ENCODE measurements around the gene CLCNKB. TPM values are rescaled to one million over a fixed set of nuclear protein-coding genes. Genes with fewer than 3 reads are reported as not detected.

CLCNKB gene
- total and polyA plus RNA-seq, 4 donors = 0.23 to 0.39 (median 0.38) TPM; not detected in 1

GRCh38 chr1:16072095-16072494 lies 28.5 kb downstream of the CLCNKB start:
- no peaks in the 10 kb centered on the region for H3K4me1 ChIP-seq (ENCODE audit: control insufficient read depth in 1 of 2, insufficient read depth in 2 of 2, low read length in 2 of 2)
- no peaks in the 10 kb centered on the region for H3K27me3 ChIP-seq (ENCODE audit: control insufficient read depth in 1 of 2, insufficient read depth in 2 of 2, low read length in 1 of 2)
- DNase-seq (no peak), ATAC-seq (ENCODE audit: low FRiP score) (no peak)
- H3K9me3 ChIP-seq (ENCODE audit: control insufficient read depth, low read length) = no peaks in the 10 kb centered on the region
- 88% methylated on average over 5 of the region's 5 CpGs for WGBS, 2 donors
- H3K36me3 ChIP-seq (ENCODE audit: control insufficient read depth in 1 of 2, insufficient read depth in 2 of 2, low read length in 1 of 2) = no peaks in the 10 kb centered on the region
- no peak overlapping the region for H3K4me3 ChIP-seq (ENCODE audit: low read length in 2 of 2)
- intact Hi-C loops (cut with DNase I) = no loop called here
- no peak overlapping the region for H3K27ac ChIP-seq (ENCODE audit: low read depth in 1 of 2, low read length in 2 of 2)

- H3K27me3 ChIP-seq (ENCODE audit: control insufficient read depth in 1 of 2, insufficient read depth in 2 of 2, low read length in 1 of 2) = no peaks in the 10 kb centered on the region
- WGBS, 2 donors = 13 to 28% methylated on average over 25 to 49 of the region's 49 CpGs
- H3K27ac ChIP-seq (ENCODE audit: low read depth in 1 of 2, low read length in 2 of 2) = no peak overlapping the region
- ATAC-seq (ENCODE audit: low FRiP score) (no peak), DNase-seq (no peak)
- no peaks in the 10 kb centered on the region for H3K36me3 ChIP-seq (ENCODE audit: control insufficient read depth in 1 of 2, insufficient read depth in 2 of 2, low read length in 1 of 2)
- H3K9me3 ChIP-seq (ENCODE audit: control insufficient read depth, low read length) = no peaks in the 10 kb centered on the region
- intact Hi-C loops (cut with DNase I) = no loop called here
- no peaks in the 10 kb centered on the region for H3K4me1 ChIP-seq (ENCODE audit: control insufficient read depth in 1 of 2, insufficient read depth in 2 of 2, low read length in 2 of 2)
- peak overlapping the region in 1 of 2 donors; percentile 31 for H3K4me3 ChIP-seq (ENCODE audit: low read length in 2 of 2)
These were observed 29.3 kb downstream of the CLCNKB start for GRCh38 chr1:16072616-16073484.

GRCh38 chr1:16073490-16074119 lies 30.0 kb downstream of the CLCNKB start, which contains the start of gene FAM131C:
TSS of gene FAM131C (minus strand) at chr1:16073651. CDS start at chr1:16073442, 209 bp downstream.
- no peaks in the 10 kb centered on the region for H3K27me3 ChIP-seq (ENCODE audit: control insufficient read depth in 1 of 2, insufficient read depth in 2 of 2, low read length in 1 of 2)
- DNase-seq (no peak), ATAC-seq (ENCODE audit: low FRiP score) (no peak)
- no peaks in the 10 kb centered on the region for H3K36me3 ChIP-seq (ENCODE audit: control insufficient read depth in 1 of 2, insufficient read depth in 2 of 2, low read length in 1 of 2)
- 2% methylated on average over 27 to 54 of the region's 54 CpGs for WGBS, 2 donors
- H3K27ac ChIP-seq (ENCODE audit: low read depth in 1 of 2, low read length in 2 of 2) = no peak within 1 kb of the TSS
- no peaks in the 10 kb centered on the region for H3K9me3 ChIP-seq (ENCODE audit: control insufficient read depth, low read length)
- intact Hi-C loops (cut with DNase I) = no loop called here
- no peaks in the 10 kb centered on the region for H3K4me1 ChIP-seq (ENCODE audit: control insufficient read depth in 1 of 2, insufficient read depth in 2 of 2, low read length in 2 of 2)
- peak within 1 kb of the TSS in 1 of 2 donors; percentile 31 for H3K4me3 ChIP-seq (ENCODE audit: low read length in 2 of 2)

- H3K27me3 ChIP-seq (ENCODE audit: control insufficient read depth in 1 of 2, insufficient read depth in 2 of 2, low read length in 1 of 2) = no peaks in the 10 kb centered on the region
- H3K36me3 ChIP-seq (ENCODE audit: control insufficient read depth in 1 of 2, insufficient read depth in 2 of 2, low read length in 1 of 2) = no peaks in the 10 kb centered on the region
- 73 to 75% methylated on average over 5 of the region's 5 CpGs for WGBS, 2 donors
- no peak overlapping the region for H3K4me3 ChIP-seq (ENCODE audit: low read length in 2 of 2)
- no peaks in the 10 kb centered on the region for H3K4me1 ChIP-seq (ENCODE audit: control insufficient read depth in 1 of 2, insufficient read depth in 2 of 2, low read length in 2 of 2)
- ATAC-seq (ENCODE audit: low FRiP score) (no peak), DNase-seq (no peak)
- intact Hi-C loops (cut with DNase I) = no loop called here
- H3K27ac ChIP-seq (ENCODE audit: low read depth in 1 of 2, low read length in 2 of 2) = no peak overlapping the region
- H3K9me3 ChIP-seq (ENCODE audit: control insufficient read depth, low read length) = no peaks in the 10 kb centered on the region
These were observed 30.6 kb downstream of the CLCNKB start for GRCh38 chr1:16074217-16074616.

- H3K4me1 ChIP-seq (ENCODE audit: control insufficient read depth in 1 of 2, insufficient read depth in 2 of 2, low read length in 2 of 2) = no peaks in the 10 kb centered on the region
These were observed 31.9 kb downstream of the CLCNKB start for GRCh38 chr1:16075337-16076030.

GRCh38 chr1:16076031-16076864 lies 32.7 kb downstream of the CLCNKB start:
- peak in 1 of 2 donors; percentile 66 for DNase-seq
- H3K27me3 ChIP-seq (ENCODE audit: control insufficient read depth in 1 of 2, insufficient read depth in 2 of 2, low read length in 1 of 2) = no peaks in the 10 kb centered on the region
- H3K4me1 ChIP-seq (ENCODE audit: control insufficient read depth in 1 of 2, insufficient read depth in 2 of 2, low read length in 2 of 2) = no peaks in the 10 kb centered on the region
- no peaks in the 10 kb centered on the region for H3K36me3 ChIP-seq (ENCODE audit: control insufficient read depth in 1 of 2, insufficient read depth in 2 of 2, low read length in 1 of 2)
- intact Hi-C loops (cut with DNase I) = loop anchor here (5.0 kb wide), 2 partner anchors 166 to 286 kb away; no protein-coding TSS in a partner anchor
- 83 to 92% methylated on average over 13 to 14 of the region's 14 CpGs for WGBS, 2 donors
- no peak overlapping the region for H3K27ac ChIP-seq (ENCODE audit: low read depth in 1 of 2, low read length in 2 of 2)
- no peaks in the 10 kb centered on the region for H3K9me3 ChIP-seq (ENCODE audit: control insufficient read depth, low read length)
- no peak for ATAC-seq (ENCODE audit: low FRiP score)
- H3K4me3 ChIP-seq (ENCODE audit: low read length in 2 of 2) = no peak overlapping the region

More at GRCh38 chr1:16075337-16076030, 31.9 kb downstream of the CLCNKB start:
- H3K27me3 ChIP-seq (ENCODE audit: control insufficient read depth in 1 of 2, insufficient read depth in 2 of 2, low read length in 1 of 2) = no peaks in the 10 kb centered on the region
- no peaks in the 10 kb centered on the region for H3K36me3 ChIP-seq (ENCODE audit: control insufficient read depth in 1 of 2, insufficient read depth in 2 of 2, low read length in 1 of 2)
- H3K9me3 ChIP-seq (ENCODE audit: control insufficient read depth, low read length) = no peaks in the 10 kb centered on the region
- H3K4me3 ChIP-seq (ENCODE audit: low read length in 2 of 2) = no peak overlapping the region
- intact Hi-C loops (cut with DNase I) = loop anchor here (5.0 kb wide), 2 partner anchors 167 to 287 kb away; no protein-coding TSS in a partner anchor
- 42 to 45% methylated on average over 11 of the region's 11 CpGs for WGBS, 2 donors
- no peak overlapping the region for H3K27ac ChIP-seq (ENCODE audit: low read depth in 1 of 2, low read length in 2 of 2)
- DNase-seq = peak; percentile 86 to 93
- peak; percentile 30 for ATAC-seq (ENCODE audit: low FRiP score)

- H3K27me3 ChIP-seq (ENCODE audit: control insufficient read depth in 1 of 2, insufficient read depth in 2 of 2, low read length in 1 of 2) = no peaks in the 10 kb centered on the region
- no peaks in the 10 kb centered on the region for H3K4me1 ChIP-seq (ENCODE audit: control insufficient read depth in 1 of 2, insufficient read depth in 2 of 2, low read length in 2 of 2)
- intact Hi-C loops (cut with DNase I) = loop anchor here (5.0 kb wide), 2 partner anchors 165 to 285 kb away; no protein-coding TSS in a partner anchor
- no peaks in the 10 kb centered on the region for H3K36me3 ChIP-seq (ENCODE audit: control insufficient read depth in 1 of 2, insufficient read depth in 2 of 2, low read length in 1 of 2)
- DNase-seq (no peak), ATAC-seq (ENCODE audit: low FRiP score) (no peak)
- H3K4me3 ChIP-seq (ENCODE audit: low read length in 2 of 2) = no peak overlapping the region
- H3K9me3 ChIP-seq (ENCODE audit: control insufficient read depth, low read length) = no peaks in the 10 kb centered on the region
- no peak overlapping the region for H3K27ac ChIP-seq (ENCODE audit: low read depth in 1 of 2, low read length in 2 of 2)
- WGBS, 2 donors = 83 to 89% methylated on average over 11 of the region's 11 CpGs
These were observed 33.3 kb downstream of the CLCNKB start for GRCh38 chr1:16076865-16077238.

All from aorta (tissue), 5 donors.